CD14-positive monocyte (primary cell): ENCODE measurements around the gene RAB3C. TPM values are rescaled to one million over a fixed set of nuclear protein-coding genes. Genes with fewer than 3 reads are reported as not detected.

Source experiments
- DNase-seq, 3 donors: peaks; one replicate each; pipeline ENCODE4 v3.0.0-alpha.2; 2011 to 2022
- H2AFZ ChIP-seq: 2 replicates; pipeline ENCODE4 v1.6.0; 2012; ENCODE audit warnings: mild to moderate bottlenecking, low read depth, low read length, inconsistent platforms; ENCODE audit not compliant: insufficient read depth, poor library complexity, severe bottlenecking
- H3K27ac ChIP-seq, 2 donors: 1 replicate in 1 of 2; 2 replicates in 1 of 2; pipeline ENCODE4 v1.5.1; 2012 to 2013; ENCODE audit warnings: low read length in 2 of 2, control low read depth in 1 of 2, inconsistent platforms in 1 of 2, low read depth in 1 of 2, mild to moderate bottlenecking in 1 of 2
- H3K27me3 ChIP-seq, 2 donors: one replicate each; pipeline versions ENCODE4 v1.6.0 to v1.6.1; 2011 to 2013; ENCODE audit warnings: low read length in 2 of 2; ENCODE audit not compliant: control insufficient read depth in 2 of 2, insufficient read depth in 2 of 2
- H3K36me3 ChIP-seq, 2 donors: replicated peaks in 1 of 2; 1 replicate in 1 of 2; 2 replicates in 1 of 2; pipeline versions ENCODE4 v1.5.1 to v1.6.1; 2012 to 2013; ENCODE audit warnings: low read length in 2 of 2, control low read depth in 1 of 2, inconsistent platforms in 1 of 2, mild to moderate bottlenecking in 1 of 2; ENCODE audit not compliant: insufficient read depth in 2 of 2, control insufficient read depth in 1 of 2
- H3K4me1 ChIP-seq, 2 donors: 1 replicate in 1 of 2; 2 replicates in 1 of 2; pipeline versions ENCODE4 v1.5.1 to v1.6.1; 2012 to 2013; ENCODE audit warnings: low read length in 2 of 2, control low read depth in 1 of 2, inconsistent platforms in 1 of 2, mild to moderate bottlenecking in 1 of 2, moderate library complexity in 1 of 2; ENCODE audit not compliant: insufficient read depth in 2 of 2, control insufficient read depth in 1 of 2
- H3K4me2 ChIP-seq: replicated peaks from 2 replicates; pipeline ENCODE3; 2012; ENCODE audit warnings: low read length, moderate library complexity, mild to moderate bottlenecking; ENCODE audit not compliant: poor library complexity, severe bottlenecking; ENCODE audit errors: extremely low read depth
- H3K4me3 ChIP-seq, 3 experiments: fragments of 200-600 bp in 1 of 3; sonication (generic) in 1 of 3; replicated peaks in 1 of 3; 1 replicate in 2 of 3; 2 replicates in 1 of 3; pipeline ENCODE4 v1.5.1; 2011 to 2013; ENCODE audit warnings: low read length in 3 of 3, mild to moderate bottlenecking in 3 of 3, control low read depth in 2 of 3, low read depth in 2 of 3, inconsistent platforms in 1 of 3, moderate library complexity in 1 of 3
- H3K79me2 ChIP-seq: 2 replicates; pipeline ENCODE4 v1.6.0; 2012; ENCODE audit warnings: mild to moderate bottlenecking, control low read depth, inconsistent platforms, low read length, moderate library complexity; ENCODE audit not compliant: insufficient read depth
- H3K9ac ChIP-seq: 2 replicates; pipeline ENCODE4 v1.6.0; 2017; ENCODE audit warnings: low read length, mild to moderate bottlenecking; ENCODE audit not compliant: insufficient read depth, poor library complexity, severe bottlenecking
- H3K9me3 ChIP-seq, 2 donors: replicated peaks in 1 of 2; 1 replicate in 1 of 2; 2 replicates in 1 of 2; pipeline versions ENCODE4 v1.5.1 to v1.6.1; 2012 to 2013; ENCODE audit warnings: low read length in 2 of 2, control low read depth in 1 of 2; ENCODE audit not compliant: control insufficient read depth in 1 of 2, insufficient read depth in 1 of 2
- H4K20me1 ChIP-seq: 2 replicates; pipeline ENCODE4 v1.6.0; 2012; ENCODE audit warnings: mild to moderate bottlenecking, low read length, control low read depth, moderate library complexity; ENCODE audit not compliant: insufficient read depth
- H3K27ac Mint-ChIP-seq, 7 donors: one replicate each; pipeline ENCODE4 v1.8.0; 2020; ENCODE audit warnings: mild to moderate bottlenecking in 7 of 7, mixed read lengths in 7 of 7, moderate library complexity in 6 of 7, inconsistent platforms in 2 of 7
- H3K27me3 Mint-ChIP-seq, 3 donors: one replicate each; pipeline ENCODE4 v1.8.0; 2021 to 2022; ENCODE audit warnings: low read depth in 3 of 3, mild to moderate bottlenecking in 3 of 3, mixed read lengths in 3 of 3, moderate library complexity in 3 of 3, inconsistent platforms in 1 of 3
- H3K36me3 Mint-ChIP-seq, 2 donors: one replicate each; pipeline ENCODE4 v1.8.0; 2020; ENCODE audit warnings: mixed read lengths in 2 of 2, inconsistent platforms in 1 of 2, mild to moderate bottlenecking in 1 of 2
- H3K4me1 Mint-ChIP-seq: one replicate; pipeline ENCODE4 v1.8.0; 2020; ENCODE audit warnings: mild to moderate bottlenecking, mixed read lengths
- H3K4me3 Mint-ChIP-seq, 2 donors: one replicate each; pipeline ENCODE4 v1.8.0; 2020; ENCODE audit warnings: mild to moderate bottlenecking in 2 of 2, mixed read lengths in 2 of 2, moderate library complexity in 1 of 2
- H3K9me3 Mint-ChIP-seq, 7 donors: one replicate each; pipeline ENCODE4 v1.8.0; 2020 to 2022; ENCODE audit warnings: mixed read lengths in 7 of 7, mild to moderate bottlenecking in 6 of 7, moderate library complexity in 6 of 7, inconsistent platforms in 2 of 7
- WGBS: methylation state at CpG from one replicate; pipeline ENCODE4 v1.1.5; 2013; ENCODE audit warnings: missing lambda C conversion rate; ENCODE audit not compliant: insufficient coverage; 5-methylcytosine and 5-hydroxymethylcytosine counted together
- intact Hi-C, 2 donors: fragments of 100-400 bp; cut with micrococcal nuclease; formaldehyde crosslinking; loops; one replicate each; pipeline versions ENCODE4 v1.15.0 to v1.15.1; 2023
- polyA plus RNA-seq, 3 donors: library from polyadenylated mRNA; depleted of rRNA in 1 of 3; unstranded in 2 of 3; stranded (reverse) in 1 of 3; fragments of 300-500 nt in 2 of 3; fragments of >200 nt in 1 of 3; fragmentation: Illumina TruSeq in 2 of 3; gene quantifications; 1 replicate in 2 of 3; 2 replicates in 1 of 3; pipeline ENCODE4 v1.2.3, GENCODE V29; 2012 to 2021
- TF ChIP-seq, protein P1 (sequence below): fragments of 200-600 bp; IDR thresholded peaks from one replicate; pipeline ENCODE4 v1.8.0; 2022; ENCODE audit warnings: antibody characterized with exemption, mild to moderate bottlenecking

RAB3C gene
- polyA plus RNA-seq, 3 donors, result under 0.01 to 0.81 TPM; not detected in 1

DNA sequence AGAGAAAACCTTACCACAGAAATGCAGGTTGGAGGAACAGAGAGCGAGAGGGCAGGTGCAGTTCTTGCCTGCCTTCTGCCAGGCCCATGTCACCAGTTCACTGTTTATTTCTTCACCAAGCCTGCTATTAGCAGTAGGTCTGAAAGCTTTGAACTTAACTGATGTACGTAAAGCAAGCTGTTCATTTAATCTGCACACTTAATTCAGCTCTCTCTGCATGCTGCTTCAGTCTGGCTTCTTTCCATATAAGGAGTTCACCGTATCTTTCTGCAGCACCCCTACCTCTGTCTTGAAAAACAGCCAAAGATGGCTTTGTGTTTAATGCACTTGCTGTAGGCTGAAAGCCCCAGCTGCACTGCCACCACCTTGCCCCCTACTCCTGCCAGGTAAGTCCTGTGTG, 205.1 kb downstream of the RAB3C start:
- Histone ChIP-seq H4K20me1 (no peaks in the 10 kb centered on the region), H3K9ac (no peak overlapping the region), H3K79me2 (no peaks in the 10 kb centered on the region), H3K9me3 (no peaks in the 10 kb centered on the region), H3K27me3 (no peaks in the 10 kb centered on the region), H2AFZ (no peak overlapping the region), H3K4me2 (no peak overlapping the region), H3K4me1 (no peaks in the 10 kb centered on the region), H3K27ac (no peak overlapping the region), H3K4me3 (no peak overlapping the region), H3K36me3 (no peaks in the 10 kb centered on the region)
- Mint-ChIP-seq H3K27me3 (peaks cover 0 to 3% (median 2%) of the 10 kb centered on the region in 3 donors), H3K4me1 (peaks cover 9% of the 10 kb centered on the region), H3K36me3 (no peaks in the 10 kb centered on the region), H3K9me3 (peaks cover 0 to 3% (median 0%) of the 10 kb centered on the region in 7 donors), H3K27ac (peak overlapping the region in 1 of 7 donors; percentile 23), H3K4me3 (no peak overlapping the region)
- TF ChIP-seq, protein P1, sequence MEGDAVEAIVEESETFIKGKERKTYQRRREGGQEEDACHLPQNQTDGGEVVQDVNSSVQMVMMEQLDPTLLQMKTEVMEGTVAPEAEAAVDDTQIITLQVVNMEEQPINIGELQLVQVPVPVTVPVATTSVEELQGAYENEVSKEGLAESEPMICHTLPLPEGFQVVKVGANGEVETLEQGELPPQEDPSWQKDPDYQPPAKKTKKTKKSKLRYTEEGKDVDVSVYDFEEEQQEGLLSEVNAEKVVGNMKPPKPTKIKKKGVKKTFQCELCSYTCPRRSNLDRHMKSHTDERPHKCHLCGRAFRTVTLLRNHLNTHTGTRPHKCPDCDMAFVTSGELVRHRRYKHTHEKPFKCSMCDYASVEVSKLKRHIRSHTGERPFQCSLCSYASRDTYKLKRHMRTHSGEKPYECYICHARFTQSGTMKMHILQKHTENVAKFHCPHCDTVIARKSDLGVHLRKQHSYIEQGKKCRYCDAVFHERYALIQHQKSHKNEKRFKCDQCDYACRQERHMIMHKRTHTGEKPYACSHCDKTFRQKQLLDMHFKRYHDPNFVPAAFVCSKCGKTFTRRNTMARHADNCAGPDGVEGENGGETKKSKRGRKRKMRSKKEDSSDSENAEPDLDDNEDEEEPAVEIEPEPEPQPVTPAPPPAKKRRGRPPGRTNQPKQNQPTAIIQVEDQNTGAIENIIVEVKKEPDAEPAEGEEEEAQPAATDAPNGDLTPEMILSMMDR, result no peak
- WGBS, result 100% methylated on average over 1 of the region's 3 CpGs
- intact Hi-C loops, result no loop called here
- DNase-seq, result no peak

GRCh38 chr5:58793888-58794657, 211.2 kb downstream of the RAB3C start:
- Mint-ChIP-seq H3K27ac (no peak overlapping the region), H3K4me3 (no peak overlapping the region), H3K9me3 (no peaks in the 10 kb centered on the region), H3K27me3 (no peaks in the 10 kb centered on the region), H3K36me3 (no peaks in the 10 kb centered on the region), H3K4me1 (no peaks in the 10 kb centered on the region)
- intact Hi-C loops, result no loop called here
- Histone ChIP-seq H3K4me1 (no peaks in the 10 kb centered on the region), H3K9me3 (no peaks in the 10 kb centered on the region), H2AFZ (no peak overlapping the region), H4K20me1 (no peaks in the 10 kb centered on the region), H3K27me3 (no peaks in the 10 kb centered on the region), H3K4me3 (no peak overlapping the region), H3K9ac (no peak overlapping the region), H3K4me2 (no peak overlapping the region), H3K27ac (no peak overlapping the region), H3K79me2 (no peaks in the 10 kb centered on the region), H3K36me3 (no peaks in the 10 kb centered on the region)
- WGBS, result no CpG with 5 or more reads among the region's 4 CpGs
- DNase-seq, result no peak
- TF ChIP-seq, protein P1, result no peak
